UCSD-AML1 (cell line): ENCODE data around the gene PHACTR1.
"Not testable (repeated sequence)": the region's sequence is repeated elsewhere in the genome, so short reads cannot be mapped to it uniquely, and the experiment has no call there.

Experiments
- DNase-seq: peaks from one replicate; lab custom pipeline; 2025; ENCODE audit not compliant: unreplicated experiment; lab: John Stamatoyannopoulos, UW

PHACTR1 gene

GRCh38 chr6:13298446-13298845 lies 581.9 kb downstream of the PHACTR1 start:
- no peak for DNase-seq

GRCh38 chr6:13299403-13299821 lies 582.8 kb downstream of the PHACTR1 start:
- DNase-seq: no peak

DNA sequence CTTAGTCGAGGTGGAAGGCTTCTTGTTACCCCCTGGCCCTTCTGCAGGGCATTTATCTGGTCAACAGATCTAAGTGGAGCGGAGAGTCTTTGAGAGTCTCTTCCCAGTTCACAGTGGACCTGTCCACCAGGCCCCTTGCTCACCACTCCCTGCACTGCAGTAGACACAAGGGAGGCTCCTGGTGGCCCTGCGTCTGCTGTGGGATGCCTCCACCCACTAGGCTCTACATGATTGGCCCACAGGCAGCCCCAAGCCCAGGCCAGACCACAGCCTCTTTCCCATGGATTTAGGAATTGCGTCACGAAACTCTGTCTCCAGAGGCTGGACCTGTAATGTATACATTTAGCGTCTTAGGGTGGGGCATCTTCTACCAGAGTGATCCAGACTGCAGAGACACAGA lies 583.4 kb downstream of the PHACTR1 start:
- no peak for DNase-seq

GRCh38 chr6:13300643-13301590 lies 584.4 kb downstream of the PHACTR1 start:
- no peak for DNase-seq

GRCh38 chr6:13302291-13302690 lies 585.7 kb downstream of the PHACTR1 start:
- no peak for DNase-seq

- DNase-seq: peak; percentile 36
Measured at GRCh38 chr6:13302751-13303667, 586.4 kb downstream of the PHACTR1 start.

- no peak for DNase-seq
Measured at GRCh38 chr6:13303668-13304017, 587.1 kb downstream of the PHACTR1 start.

DNA sequence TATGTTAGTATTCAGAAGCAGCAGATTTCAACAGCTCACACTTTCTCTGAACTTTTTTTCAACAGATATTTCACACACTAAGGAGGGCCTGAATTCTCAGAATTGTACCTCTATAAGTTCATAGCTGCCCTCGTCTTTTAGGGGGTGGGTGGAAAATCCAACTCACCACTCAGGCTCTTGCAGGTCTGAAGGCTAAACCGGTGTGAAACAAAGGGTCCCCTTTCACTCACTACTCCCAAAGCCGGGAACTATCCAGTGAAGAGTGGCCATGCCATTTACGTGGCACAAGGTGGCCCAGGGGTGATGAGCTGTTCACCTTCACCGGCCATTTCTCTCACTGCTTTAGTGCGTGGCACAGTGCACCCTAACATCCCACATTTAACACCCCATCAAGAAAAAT lies 587.5 kb downstream of the PHACTR1 start:
- DNase-seq: no peak

GRCh38 chr6:13304580-13305260 lies 588.2 kb downstream of the PHACTR1 start:
- DNase-seq: no peak

- DNase-seq: no peak
Measured at GRCh38 chr6:13305288-13305687, 588.7 kb downstream of the PHACTR1 start.

DNA sequence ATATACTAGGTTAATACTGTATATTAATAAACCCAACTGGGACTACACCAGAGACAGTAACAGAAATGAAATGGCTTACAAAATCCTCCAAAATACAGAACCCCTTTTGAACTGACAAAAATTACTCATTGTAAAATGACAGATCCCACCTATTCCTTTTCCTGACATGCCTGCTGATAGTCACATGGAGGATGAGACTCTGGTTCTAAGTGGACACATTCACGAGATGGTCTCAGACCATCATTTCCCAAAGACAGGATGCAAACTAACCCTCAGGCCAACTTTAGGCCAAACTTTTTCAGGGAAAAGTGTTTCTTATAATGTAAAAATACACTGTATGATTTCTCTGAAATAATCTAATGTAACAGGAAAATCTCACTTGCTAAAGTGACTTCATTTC lies 589.2 kb downstream of the PHACTR1 start:
- DNase-seq: no peak

GRCh38 chr6:13307508-13307995 lies 591.0 kb downstream of the PHACTR1 start:
- no peak for DNase-seq

GRCh38 chr6:13308332-13308731 lies 591.8 kb downstream of the PHACTR1 start:
- DNase-seq: no peak

- no peak for DNase-seq
Measured at GRCh38 chr6:13311155-13311554, 594.6 kb downstream of the PHACTR1 start.

GRCh38 chr6:13314806-13315205 lies 598.2 kb downstream of the PHACTR1 start:
- DNase-seq: no peak

GRCh38 chr6:13315896-13316295 lies 599.3 kb downstream of the PHACTR1 start:
- no peak for DNase-seq

DNA sequence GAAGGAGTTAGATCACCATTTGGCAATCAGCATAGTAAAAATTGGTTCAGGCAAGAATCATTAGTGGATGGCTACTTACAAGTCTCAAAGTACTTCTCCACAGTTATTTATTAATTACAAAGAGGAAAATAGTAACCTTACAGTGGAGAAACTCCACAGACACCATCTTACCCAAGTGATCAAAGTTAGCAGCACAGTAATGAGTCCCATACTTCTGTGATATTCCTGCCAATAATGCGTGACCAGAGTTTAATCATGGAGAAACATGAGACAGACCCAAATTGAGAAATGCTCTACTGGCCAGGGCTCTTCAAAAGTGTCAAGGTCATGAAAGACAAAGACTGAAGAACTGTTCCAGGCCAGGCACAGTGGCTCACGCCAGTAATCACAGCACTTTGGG lies 602.3 kb downstream of the PHACTR1 start:
- no peak for DNase-seq

- DNase-seq: no peak
Measured at GRCh38 chr6:13319891-13320564, 603.5 kb downstream of the PHACTR1 start.

GRCh38 chr6:13326031-13326586 lies 609.5 kb downstream of the PHACTR1 start:
- DNase-seq: not testable (repeated sequence)

- DNase-seq: peak; percentile 28
Measured at GRCh38 chr6:13327691-13328075, 611.1 kb downstream of the PHACTR1 start.
